ENCODE results near the gene PDLIM5.
"Not testable (repeated sequence)": the region's sequence is repeated elsewhere in the genome, so short reads cannot be mapped to it uniquely, and the experiment has no call there.

The PDLIM5 gene

DNA sequence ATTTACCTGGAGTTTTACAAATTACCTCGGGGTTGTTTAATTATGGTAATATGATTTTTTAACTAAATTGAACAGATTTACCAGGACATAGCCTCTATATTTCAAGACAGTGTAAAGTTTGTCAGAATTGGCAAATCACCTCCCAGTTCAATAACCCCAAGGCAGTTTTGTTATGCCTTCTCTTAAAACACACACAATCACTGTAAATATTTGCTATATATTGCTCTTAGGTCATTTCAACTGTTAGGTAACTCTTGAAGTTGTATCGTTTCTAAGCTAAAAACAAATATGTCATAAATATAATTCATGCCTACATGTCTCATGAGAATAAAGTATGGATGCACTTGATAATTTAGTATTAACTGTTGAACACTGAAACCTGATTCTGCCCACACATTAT lies 24.1 kb downstream of the PDLIM5 start:
- H2AFZ ChIP-seq = no peak overlapping the region
- H3K27me3 ChIP-seq (ENCODE audit: control insufficient read depth, insufficient read depth, low read length) = no peaks in the 10 kb centered on the region
- H3K79me2 ChIP-seq = no peaks in the 10 kb centered on the region
- H3K4me2 ChIP-seq (ENCODE audit: low read length) = no peak overlapping the region
- H3K9ac ChIP-seq = no peak overlapping the region
- no peaks in the 10 kb centered on the region for H3K36me3 ChIP-seq (ENCODE audit: control insufficient read depth, insufficient read depth, low read length)
- TF ChIP-seq, protein P1, sequence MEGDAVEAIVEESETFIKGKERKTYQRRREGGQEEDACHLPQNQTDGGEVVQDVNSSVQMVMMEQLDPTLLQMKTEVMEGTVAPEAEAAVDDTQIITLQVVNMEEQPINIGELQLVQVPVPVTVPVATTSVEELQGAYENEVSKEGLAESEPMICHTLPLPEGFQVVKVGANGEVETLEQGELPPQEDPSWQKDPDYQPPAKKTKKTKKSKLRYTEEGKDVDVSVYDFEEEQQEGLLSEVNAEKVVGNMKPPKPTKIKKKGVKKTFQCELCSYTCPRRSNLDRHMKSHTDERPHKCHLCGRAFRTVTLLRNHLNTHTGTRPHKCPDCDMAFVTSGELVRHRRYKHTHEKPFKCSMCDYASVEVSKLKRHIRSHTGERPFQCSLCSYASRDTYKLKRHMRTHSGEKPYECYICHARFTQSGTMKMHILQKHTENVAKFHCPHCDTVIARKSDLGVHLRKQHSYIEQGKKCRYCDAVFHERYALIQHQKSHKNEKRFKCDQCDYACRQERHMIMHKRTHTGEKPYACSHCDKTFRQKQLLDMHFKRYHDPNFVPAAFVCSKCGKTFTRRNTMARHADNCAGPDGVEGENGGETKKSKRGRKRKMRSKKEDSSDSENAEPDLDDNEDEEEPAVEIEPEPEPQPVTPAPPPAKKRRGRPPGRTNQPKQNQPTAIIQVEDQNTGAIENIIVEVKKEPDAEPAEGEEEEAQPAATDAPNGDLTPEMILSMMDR (IDR thresholded peaks at IDR 0.05) = no peak
- no peak overlapping the region for H3K4me3 ChIP-seq (ENCODE audit: low read depth, low read length)
- no peaks in the 10 kb centered on the region for H3K9me3 ChIP-seq (ENCODE audit: control insufficient read depth, low read length)
- no peaks in the 10 kb centered on the region for H3K4me1 ChIP-seq
- H3K27ac ChIP-seq = no peak overlapping the region

DNA sequence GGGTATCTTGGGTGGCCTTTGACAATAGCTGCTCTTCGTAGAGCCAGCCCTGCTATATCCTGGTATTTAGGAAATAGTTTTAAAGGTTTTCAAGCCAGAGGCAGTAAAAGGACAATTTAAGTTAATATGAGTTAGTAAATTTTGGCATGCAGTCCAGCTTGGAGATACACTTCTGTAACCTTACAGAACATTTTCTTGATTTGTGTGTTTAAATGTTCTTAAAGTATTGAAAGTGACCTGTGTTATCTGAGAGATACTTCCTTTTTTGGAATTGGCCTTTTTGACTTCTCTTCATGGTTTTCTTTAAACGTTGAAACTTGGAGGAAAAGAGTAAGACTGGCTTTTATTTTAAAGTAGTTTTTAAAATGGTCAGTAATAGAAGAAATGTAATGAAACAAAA lies 25.5 kb downstream of the PDLIM5 start:
- H3K79me2 ChIP-seq = no peaks in the 10 kb centered on the region
- TF ChIP-seq, protein P1 (IDR thresholded peaks at IDR 0.05) = no peak
- H3K36me3 ChIP-seq (ENCODE audit: control insufficient read depth, insufficient read depth, low read length) = no peaks in the 10 kb centered on the region
- H3K4me3 ChIP-seq (ENCODE audit: low read depth, low read length) = no peak overlapping the region
- H3K9ac ChIP-seq = no peak overlapping the region
- H3K4me1 ChIP-seq = no peaks in the 10 kb centered on the region
- no peak overlapping the region for H3K4me2 ChIP-seq (ENCODE audit: low read length)
- no peak overlapping the region for H2AFZ ChIP-seq
- no peaks in the 10 kb centered on the region for H3K27me3 ChIP-seq (ENCODE audit: control insufficient read depth, insufficient read depth, low read length)
- no peak overlapping the region for H3K27ac ChIP-seq
- H3K9me3 ChIP-seq (ENCODE audit: control insufficient read depth, low read length) = no peaks in the 10 kb centered on the region

DNA sequence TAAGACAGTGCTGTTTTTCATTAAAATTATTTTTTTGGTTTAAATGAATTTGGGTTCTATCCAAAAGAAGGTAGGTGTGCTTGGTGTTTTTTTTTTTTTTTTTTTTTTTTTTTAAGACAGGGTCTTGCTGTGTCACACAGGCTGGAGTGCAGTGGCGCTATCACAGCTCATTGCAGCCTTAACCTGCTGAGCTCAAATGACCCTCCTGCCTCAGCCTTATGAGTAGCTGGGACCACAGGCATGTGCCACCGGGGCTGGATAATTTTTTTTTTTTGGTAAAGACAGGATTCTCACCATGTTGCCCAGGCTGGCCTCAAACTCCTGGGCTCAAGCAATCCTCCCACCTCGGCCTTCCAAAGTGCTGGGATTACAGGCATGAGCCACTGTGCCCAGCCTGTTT lies 27.1 kb downstream of the PDLIM5 start:
- H3K4me1 ChIP-seq = not testable (repeated sequence)

DNA sequence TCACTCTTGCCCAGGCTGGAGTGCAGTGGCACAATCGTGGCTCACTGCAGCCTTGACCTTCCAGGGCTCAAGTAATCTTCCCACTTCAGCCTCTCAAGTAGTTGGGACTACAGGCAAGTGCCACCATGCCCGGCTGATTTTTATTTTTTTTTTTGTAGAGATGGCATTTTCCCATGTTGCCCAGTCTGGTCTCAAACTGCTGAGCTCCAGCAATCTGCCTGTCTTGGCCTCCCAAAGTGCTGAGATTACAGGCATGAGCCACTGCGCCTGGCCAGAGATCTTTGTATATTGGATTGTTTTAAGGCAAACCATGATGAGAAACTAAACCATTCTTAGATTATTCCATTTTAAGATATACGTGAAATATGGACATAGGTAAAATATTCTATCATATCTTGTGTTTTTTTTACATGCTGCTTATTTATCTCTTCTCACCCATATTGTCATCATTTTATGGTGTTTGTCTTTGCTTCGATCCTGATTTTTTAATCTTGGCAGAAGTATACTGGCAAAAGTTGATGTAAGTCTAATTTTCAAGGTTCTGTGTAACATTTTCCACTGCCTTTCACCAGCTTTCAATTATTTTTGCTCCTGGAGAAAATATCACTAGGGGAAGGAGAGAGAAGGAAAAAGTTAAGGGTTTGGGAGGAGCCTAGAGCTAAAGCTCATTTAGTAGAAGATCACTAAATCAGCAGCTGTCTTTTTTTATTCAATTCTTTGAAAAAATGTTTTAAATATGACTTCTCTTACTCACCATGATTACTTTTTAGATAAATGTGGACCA lies 27.8 kb downstream of the PDLIM5 start:
- no peak overlapping the region for H3K4me2 ChIP-seq (ENCODE audit: low read length)
- H3K9me3 ChIP-seq (ENCODE audit: control insufficient read depth, low read length) = no peaks in the 10 kb centered on the region
- no peaks in the 10 kb centered on the region for H3K27me3 ChIP-seq (ENCODE audit: control insufficient read depth, insufficient read depth, low read length)
- H3K4me3 ChIP-seq (ENCODE audit: low read depth, low read length) = no peak overlapping the region
- no peaks in the 10 kb centered on the region for H3K79me2 ChIP-seq
- no peak overlapping the region for H3K27ac ChIP-seq
- no peaks in the 10 kb centered on the region for H3K4me1 ChIP-seq
- no peak overlapping the region for H3K9ac ChIP-seq
- no peak overlapping the region for H2AFZ ChIP-seq
- H3K36me3 ChIP-seq (ENCODE audit: control insufficient read depth, insufficient read depth, low read length) = no peaks in the 10 kb centered on the region
- TF ChIP-seq, protein P1 (IDR thresholded peaks at IDR 0.05) = no peak

More for the DNA sequence above, 27.1 kb downstream of the PDLIM5 start:
- H3K79me2 ChIP-seq; H2AFZ ChIP-seq; H3K27ac ChIP-seq; H3K9me3 ChIP-seq (ENCODE audit: control insufficient read depth, low read length); H3K27me3 ChIP-seq (ENCODE audit: control insufficient read depth, insufficient read depth, low read length); H3K4me3 ChIP-seq (ENCODE audit: low read depth, low read length); H3K36me3 ChIP-seq (ENCODE audit: control insufficient read depth, insufficient read depth, low read length); H3K4me2 ChIP-seq (ENCODE audit: low read length); H3K9ac ChIP-seq: not testable (repeated sequence)

DNA sequence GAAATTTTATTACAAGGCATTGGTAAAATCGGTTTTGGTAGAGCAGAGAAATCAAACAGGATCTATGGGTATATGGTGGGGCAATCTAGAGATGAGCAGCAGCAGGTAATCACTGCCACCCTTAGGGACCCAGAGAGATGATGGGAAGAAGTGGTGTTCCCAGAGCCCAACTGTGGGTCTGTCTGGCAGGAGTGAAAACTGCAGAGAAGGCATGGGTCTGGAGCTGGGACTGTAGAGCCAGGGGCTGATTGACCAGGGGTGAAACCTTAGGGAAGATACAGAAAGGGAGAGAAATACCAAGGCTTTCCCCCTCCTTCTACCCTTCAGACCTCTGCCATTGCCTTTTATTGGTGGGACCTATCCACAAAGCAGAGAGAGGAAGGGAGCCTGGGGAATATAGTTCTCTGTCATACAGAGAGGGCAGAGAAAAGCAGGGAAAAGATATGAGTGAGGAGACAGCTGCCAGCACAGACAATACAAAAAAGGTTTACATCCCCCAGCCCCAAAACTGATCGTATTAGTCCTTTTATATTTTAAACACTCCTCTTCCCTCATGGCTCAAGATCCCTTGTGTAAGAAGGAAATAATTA lies 28.7 kb downstream of the PDLIM5 start:
- Histone ChIP-seq H3K9ac (no peak overlapping the region), H3K79me2 (no peaks in the 10 kb centered on the region), H3K27ac (no peak overlapping the region), H3K4me2 (ENCODE audit: low read length) (no peak overlapping the region), H2AFZ (no peak overlapping the region), H3K36me3 (ENCODE audit: control insufficient read depth, insufficient read depth, low read length) (no peaks in the 10 kb centered on the region), H3K4me3 (ENCODE audit: low read depth, low read length) (no peak overlapping the region), H3K27me3 (ENCODE audit: control insufficient read depth, insufficient read depth, low read length) (no peaks in the 10 kb centered on the region), H3K9me3 (ENCODE audit: control insufficient read depth, low read length) (no peaks in the 10 kb centered on the region), H3K4me1 (no peaks in the 10 kb centered on the region)
- TF ChIP-seq, protein P1 (IDR thresholded peaks at IDR 0.05) = no peak

Measured in parathyroid adenoma (tissue), 2 donors.